Esophagus squamous epithelium (tissue), 5 donors: Measurements from ENCODE around the gene TTC22. TPM values are rescaled to one million over a fixed set of nuclear protein-coding genes. Genes with fewer than 3 reads are reported as not detected.

Experiments
- DNase-seq: peaks from one replicate; lab custom pipeline; 2025; lab: John Stamatoyannopoulos, UW
- H3K27ac ChIP-seq, 4 donors: fragments of 200-600 bp; sonication (generic); one replicate each; pipeline ENCODE4 v1.5.1; 2016 to 2019; ENCODE audit warnings: mild to moderate bottlenecking in 1 of 4
- H3K27me3 ChIP-seq, 4 donors: fragments of 200-600 bp; sonication (generic); 1 replicate in 3 of 4; 2 replicates in 1 of 4; pipeline versions ENCODE4 v1.5.1 to v1.6.0; 2017 to 2021; ENCODE audit warnings: antibody characterized with exemption in 1 of 4
- H3K36me3 ChIP-seq, 3 donors: fragments of 200-600 bp; sonication (generic); one replicate each; pipeline ENCODE4 v1.5.1; 2016 to 2019
- H3K4me1 ChIP-seq, 3 donors: fragments of 200-600 bp; sonication (generic); one replicate each; pipeline ENCODE4 v1.5.1; 2017 to 2019
- H3K4me3 ChIP-seq, 4 donors: fragments of 200-600 bp; sonication (generic); 1 replicate in 3 of 4; 2 replicates in 1 of 4; pipeline ENCODE4 v1.5.1; 2016 to 2019; ENCODE audit warnings: mild to moderate bottlenecking in 2 of 4, moderate library complexity in 1 of 4
- H3K9me3 ChIP-seq, 3 donors: fragments of 200-600 bp; sonication (generic); one replicate each; pipeline ENCODE4 v1.5.1; 2016 to 2019
- POLR2A ChIP-seq, 4 donors: fragments of 450-650 bp; IDR thresholded peaks; one replicate each; pipeline ENCODE4 v1.6.1; 2017; ENCODE audit warnings: antibody characterized with exemption in 4 of 4, mild to moderate bottlenecking in 4 of 4, moderate library complexity in 3 of 4
- WGBS, 2 donors: methylation state at CpG; one replicate each; pipeline ENCODE4 v1.1.5; 2018; 5-methylcytosine and 5-hydroxymethylcytosine counted together
- intact Hi-C: fragments of 100-400 bp; cut with DNase I; formaldehyde crosslinking; loops from one replicate; pipeline ENCODE4 v1.15.0; 2022
- total RNA-seq, 4 donors: library from RNA; depleted of rRNA; stranded (reverse); fragments of >200 nt; gene quantifications; one replicate each; pipeline ENCODE4 v1.1.0, GENCODE V29; 2016
- TF ChIP-seq, protein P1 (sequence below), 6 experiments: fragments of 450-650 bp in 4 of 6; fragments of 200-600 bp in 2 of 6; sonication (generic) in 2 of 6; IDR thresholded peaks; one replicate each; pipeline ENCODE4 v1.5.1; 2016 to 2019; ENCODE audit warnings: antibody characterized with exemption in 6 of 6, mild to moderate bottlenecking in 4 of 6, moderate library complexity in 4 of 6
- donor health status: DM: yes; HTN: yes; CAD: no.

Gene TTC22
- total RNA-seq, 4 donors from 2014 or later, result 73.4 to 323 (median 141) TPM

DNA sequence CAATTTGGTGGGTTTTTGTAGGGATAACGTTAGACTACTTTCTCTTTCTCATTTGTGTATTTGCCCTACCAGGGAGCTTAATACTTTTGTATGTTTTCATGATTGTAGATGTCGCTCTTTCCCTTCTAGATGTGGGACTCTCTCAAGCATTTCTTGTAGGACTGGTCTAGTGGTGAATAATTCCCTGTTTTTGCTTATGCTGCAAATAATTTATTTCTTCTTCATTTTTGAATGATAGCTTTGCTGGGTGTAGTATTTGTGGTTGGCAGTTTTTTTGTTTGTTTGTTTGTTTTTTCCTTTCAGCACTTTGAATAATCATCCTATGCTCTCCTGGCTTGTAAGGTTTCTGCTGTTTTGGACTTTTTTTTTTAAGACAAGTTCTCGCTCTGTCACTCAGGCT is 22.5 kb upstream of the TTC22 start:
- no peak for TF ChIP-seq POLR2A (IDR thresholded peaks at IDR 0.05)
- TF ChIP-seq, protein P1, sequence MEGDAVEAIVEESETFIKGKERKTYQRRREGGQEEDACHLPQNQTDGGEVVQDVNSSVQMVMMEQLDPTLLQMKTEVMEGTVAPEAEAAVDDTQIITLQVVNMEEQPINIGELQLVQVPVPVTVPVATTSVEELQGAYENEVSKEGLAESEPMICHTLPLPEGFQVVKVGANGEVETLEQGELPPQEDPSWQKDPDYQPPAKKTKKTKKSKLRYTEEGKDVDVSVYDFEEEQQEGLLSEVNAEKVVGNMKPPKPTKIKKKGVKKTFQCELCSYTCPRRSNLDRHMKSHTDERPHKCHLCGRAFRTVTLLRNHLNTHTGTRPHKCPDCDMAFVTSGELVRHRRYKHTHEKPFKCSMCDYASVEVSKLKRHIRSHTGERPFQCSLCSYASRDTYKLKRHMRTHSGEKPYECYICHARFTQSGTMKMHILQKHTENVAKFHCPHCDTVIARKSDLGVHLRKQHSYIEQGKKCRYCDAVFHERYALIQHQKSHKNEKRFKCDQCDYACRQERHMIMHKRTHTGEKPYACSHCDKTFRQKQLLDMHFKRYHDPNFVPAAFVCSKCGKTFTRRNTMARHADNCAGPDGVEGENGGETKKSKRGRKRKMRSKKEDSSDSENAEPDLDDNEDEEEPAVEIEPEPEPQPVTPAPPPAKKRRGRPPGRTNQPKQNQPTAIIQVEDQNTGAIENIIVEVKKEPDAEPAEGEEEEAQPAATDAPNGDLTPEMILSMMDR (IDR thresholded peaks at IDR 0.05), result no peak
- intact Hi-C loops, result no loop called here
- Histone ChIP-seq H3K9me3 (peaks cover 0 to 18% (median 10%) of the 10 kb centered on the region in 3 donors), H3K36me3 (no peaks in the 10 kb centered on the region), H3K4me3 (no peak overlapping the region), H3K4me1 (peaks cover 0 to 10% (median 0%) of the 10 kb centered on the region in 3 donors), H3K27ac (no peak overlapping the region), H3K27me3 (no peaks in the 10 kb centered on the region)
- no peak for DNase-seq
- WGBS, 2 donors, result 69 to 79% methylated on average over 3 of the region's 3 CpGs

DNA sequence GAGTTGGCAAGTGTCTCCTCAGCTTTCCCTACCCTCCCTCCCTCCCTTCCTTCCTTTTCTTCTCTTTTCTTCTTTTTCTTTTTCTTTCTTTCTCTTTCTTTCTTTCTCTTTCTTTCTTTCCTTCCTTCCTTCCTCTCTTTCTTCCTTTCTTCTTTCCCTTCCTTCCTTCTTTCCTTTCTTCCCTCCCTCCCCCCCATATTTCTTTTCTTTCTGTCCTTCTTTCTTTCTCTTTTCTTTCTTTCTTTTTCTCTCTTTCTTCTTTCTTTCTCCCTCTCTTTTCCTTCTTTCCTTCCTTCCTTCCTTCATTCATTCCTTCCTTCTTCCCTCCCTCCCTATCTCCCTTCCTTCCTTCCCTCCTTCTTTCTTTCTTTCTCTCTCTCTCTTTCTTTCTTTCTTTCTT is 18.6 kb upstream of the TTC22 start:
- no peak for TF ChIP-seq POLR2A (IDR thresholded peaks at IDR 0.05)
- TF ChIP-seq, protein P1 (IDR thresholded peaks at IDR 0.05), result no peak
- peaks cover 0 to 12% (median 0%) of the 10 kb centered on the region in 3 donors for H3K4me1 ChIP-seq
- H3K4me3 ChIP-seq, result no peak overlapping the region
- DNase-seq, result no peak
- peaks cover 0 to 10% (median 7%) of the 10 kb centered on the region in 3 donors for H3K9me3 ChIP-seq
- no peaks in the 10 kb centered on the region for H3K27me3 ChIP-seq
- intact Hi-C loops, result loop anchor here (10.0 kb wide), 1 partner anchor 145 kb away; no protein-coding TSS in a partner anchor
- no peaks in the 10 kb centered on the region for H3K36me3 ChIP-seq
- no peak overlapping the region for H3K27ac ChIP-seq

DNA sequence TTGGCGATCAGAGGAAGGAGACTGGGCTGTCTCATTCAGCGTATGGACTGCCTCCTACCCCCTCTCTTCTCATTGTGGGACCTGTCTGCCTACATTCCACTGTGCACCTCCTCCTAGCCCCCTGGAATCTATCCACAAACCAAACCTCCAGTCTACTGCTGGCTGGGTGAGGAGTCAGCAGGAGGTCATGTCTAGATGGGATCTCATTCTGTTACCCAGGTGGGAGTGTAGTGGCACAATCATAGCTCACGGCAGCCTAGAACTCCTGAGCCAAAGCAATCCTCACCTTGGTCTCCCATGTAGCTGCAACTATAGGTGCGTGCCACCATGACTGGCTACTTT is 18.0 kb upstream of the TTC22 start:
- no peak overlapping the region for H3K4me3 ChIP-seq
- 78 to 81% methylated on average over 4 of the region's 4 CpGs for WGBS, 2 donors
- H3K9me3 ChIP-seq, result peaks cover 0 to 7% (median 7%) of the 10 kb centered on the region in 3 donors
- no peak for TF ChIP-seq POLR2A (IDR thresholded peaks at IDR 0.05)
- TF ChIP-seq, protein P1 (IDR thresholded peaks at IDR 0.05), result no peak
- peaks cover 0 to 12% (median 0%) of the 10 kb centered on the region in 3 donors for H3K4me1 ChIP-seq
- H3K27ac ChIP-seq, result peak overlapping the region in 1 of 4 donors; percentile 19
- no peaks in the 10 kb centered on the region for H3K27me3 ChIP-seq
- intact Hi-C loops, result loop anchor here (10.0 kb wide), 1 partner anchor 144 kb away; no protein-coding TSS in a partner anchor
- H3K36me3 ChIP-seq, result no peaks in the 10 kb centered on the region
- no peak for DNase-seq

DNA sequence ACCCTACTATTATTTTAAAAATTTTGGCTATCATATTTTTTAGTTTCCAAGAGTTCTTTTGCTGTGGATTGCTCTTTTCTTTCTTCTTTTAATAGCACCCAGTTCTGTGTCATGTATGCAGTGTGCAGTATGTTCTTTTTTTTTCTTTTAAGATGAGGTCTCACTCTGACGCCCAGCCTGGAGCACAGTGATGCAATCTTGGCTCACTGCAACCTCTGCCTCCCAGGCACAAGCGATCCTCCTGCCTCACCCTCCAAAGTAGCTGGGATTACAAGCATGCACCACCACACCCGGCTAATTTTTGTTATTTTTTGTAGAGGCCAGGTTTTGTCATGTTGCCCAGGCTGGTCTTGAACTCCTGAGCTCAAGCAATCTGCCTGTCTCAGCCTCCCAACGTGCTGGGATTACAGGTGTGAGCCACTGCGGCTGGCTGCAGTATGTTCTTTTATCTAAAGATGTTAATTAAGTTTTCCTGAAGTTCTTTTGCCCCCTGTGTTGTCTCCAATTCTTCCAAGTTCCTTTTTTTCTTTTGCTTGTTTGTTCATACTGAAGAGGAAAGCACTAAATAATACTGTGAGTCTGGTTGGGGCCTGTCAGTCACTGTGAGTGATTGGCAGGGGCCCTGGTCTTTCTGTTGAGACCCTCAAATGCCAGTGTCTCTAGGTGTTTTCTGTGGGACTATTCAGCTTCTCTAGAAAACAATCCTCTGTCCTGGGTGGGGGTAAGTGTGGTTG is 17.5 kb upstream of the TTC22 start:
- 34 to 45% methylated on average over 5 of the region's 5 CpGs for WGBS, 2 donors
- Histone ChIP-seq H3K4me1 (peaks cover 0 to 12% (median 0%) of the 10 kb centered on the region in 3 donors), H3K9me3 (peaks cover 0 to 3% (median 2%) of the 10 kb centered on the region in 3 donors), H3K36me3 (no peaks in the 10 kb centered on the region), H3K4me3 (no peak overlapping the region), H3K27ac (peak overlapping the region in 1 of 4 donors; percentile 19), H3K27me3 (no peaks in the 10 kb centered on the region)
- intact Hi-C loops, result loop anchor here (10.0 kb wide), 1 partner anchor 144 kb away; no protein-coding TSS in a partner anchor
- no peak for DNase-seq
- no peak for TF ChIP-seq POLR2A (IDR thresholded peaks at IDR 0.05)
- TF ChIP-seq, protein P1 (IDR thresholded peaks at IDR 0.05), result no peak

DNA sequence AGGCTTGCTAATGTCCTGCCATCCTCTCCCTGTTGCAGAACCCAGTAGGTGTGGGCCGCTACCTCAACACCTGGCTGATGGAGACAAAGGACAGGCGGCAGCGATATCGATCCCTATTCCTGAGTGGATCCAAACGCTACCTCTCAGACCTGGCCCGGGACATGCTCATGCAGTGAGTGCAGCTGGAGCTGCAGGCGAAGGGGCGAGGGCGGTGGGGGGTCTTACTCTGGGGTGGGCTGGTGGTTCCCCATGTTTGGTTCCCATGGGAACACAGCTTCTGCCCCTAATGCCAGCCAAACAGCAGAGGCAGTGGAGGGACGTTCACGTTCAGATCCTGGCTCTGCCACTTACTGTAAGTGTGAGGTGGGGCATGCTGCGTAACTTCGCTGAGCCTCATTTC is 15.8 kb upstream of the TTC22 start:
- H3K36me3 ChIP-seq, result no peaks in the 10 kb centered on the region
- H3K27me3 ChIP-seq, result no peaks in the 10 kb centered on the region
- H3K4me1 ChIP-seq, result peaks cover 0 to 12% (median 0%) of the 10 kb centered on the region in 3 donors
- no peak overlapping the region for H3K4me3 ChIP-seq
- intact Hi-C loops, result loop anchor here (10.0 kb wide), 1 partner anchor 142 kb away; no protein-coding TSS in a partner anchor
- H3K27ac ChIP-seq, result no peak overlapping the region
- DNase-seq, result no peak
- WGBS, 2 donors, result 90% methylated on average over 2 of the region's 13 CpGs; no CpG with 5 or more reads in 1 of the 2 donors
- TF ChIP-seq POLR2A (IDR thresholded peaks at IDR 0.05), result no peak
- TF ChIP-seq, protein P1 (IDR thresholded peaks at IDR 0.05), result no peak
- no peaks in the 10 kb centered on the region for H3K9me3 ChIP-seq
